ENCODE results near the gene IFRD1. TPM values are rescaled to one million over a fixed set of nuclear protein-coding genes. Genes with fewer than 3 reads are reported as not detected.
"Not testable (repeated sequence)": the region's sequence is repeated elsewhere in the genome, so short reads cannot be mapped to it uniquely, and the experiment has no call there.

IFRD1 gene
- total and polyA plus RNA-seq, 2 donors from 2014 or later, result 24.1 to 31.5 TPM

DNA sequence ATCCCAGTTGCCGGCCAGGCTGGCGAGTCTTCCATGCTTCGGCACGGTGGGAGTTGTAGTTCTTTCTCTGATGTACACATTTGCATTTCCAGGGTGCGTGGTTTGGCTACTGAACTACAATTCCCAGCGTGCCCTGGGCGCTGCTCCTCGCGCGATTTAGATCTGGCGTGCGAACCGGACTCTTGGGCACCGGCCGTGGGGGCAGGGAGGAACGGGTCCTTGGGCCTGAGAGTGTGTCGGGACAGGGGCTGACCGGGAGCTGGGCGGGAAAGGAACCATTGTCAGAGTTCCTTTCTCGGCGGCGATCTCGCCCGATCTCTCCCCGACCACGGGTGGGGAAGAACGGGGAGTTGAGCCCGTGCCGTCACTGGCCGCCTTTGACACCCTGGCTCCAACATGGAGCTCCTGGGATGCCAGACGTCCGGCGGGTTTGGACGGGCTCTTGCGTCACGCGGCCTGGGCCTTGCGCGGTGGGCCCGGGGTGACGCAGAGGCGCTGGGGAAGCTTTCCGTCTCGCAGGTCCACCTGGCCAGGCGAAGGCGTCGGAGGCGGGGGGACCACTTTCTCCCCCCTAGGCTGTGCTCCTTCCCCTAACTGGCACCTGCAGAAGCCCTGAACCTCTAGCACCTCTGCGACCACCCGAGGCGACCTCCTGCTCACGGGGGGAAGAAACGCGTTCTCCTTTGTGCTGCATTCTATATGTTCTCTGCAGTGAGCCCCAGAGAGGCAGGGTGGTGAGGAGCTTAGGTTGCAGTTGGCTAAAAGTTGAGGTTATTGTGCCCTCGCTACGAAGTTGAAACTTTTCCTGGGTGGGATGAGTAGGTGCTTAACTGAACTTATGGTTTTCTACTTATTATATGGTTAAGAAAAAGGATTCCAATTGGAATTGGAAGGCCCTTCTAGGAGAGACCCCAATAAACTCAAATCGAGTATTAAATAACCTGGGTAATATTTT lies 824 bp downstream of the IFRD1 start:
- Histone ChIP-seq H3K9me3 (ENCODE audit: control insufficient read depth in 2 of 3, insufficient read depth in 1 of 3, low read length in 3 of 3) (no peaks in the 10 kb centered on the region), H3K4me3 (ENCODE audit: low read length in 3 of 3) (peak overlapping the region; percentile 85 to 94 (median 91)), H3K27me3 (ENCODE audit: control insufficient read depth, insufficient read depth, low read length) (no peaks in the 10 kb centered on the region), H3K4me1 (ENCODE audit: control insufficient read depth in 2 of 3, insufficient read depth in 2 of 3, low read depth in 1 of 3, low read length in 3 of 3) (peaks cover 0 to 20% (median 0%) of the 10 kb centered on the region in 3 donors), H3K36me3 (ENCODE audit: control insufficient read depth in 2 of 3, insufficient read depth in 3 of 3, low read length in 3 of 3) (peaks cover 0 to 4% (median 0%) of the 10 kb centered on the region in 3 donors), H3K9ac (ENCODE audit: low read length in 3 of 3) (peak overlapping the region; percentile 84 to 99 (median 98)), H3K27ac (ENCODE audit: low read depth in 2 of 2, low read length in 2 of 2) (peak overlapping the region; percentile 99)
- no peak for TF ChIP-seq CTCF (IDR thresholded peaks at IDR 0.05; ENCODE audit: borderline replicate concordance, extremely low read depth, insufficient read depth)
- DNase-seq, result peak; percentile 97 to 99 (median 98)
- FAIRE-seq, result no peak
- intact Hi-C loops (cut with DNase I), result no loop called here

DNA sequence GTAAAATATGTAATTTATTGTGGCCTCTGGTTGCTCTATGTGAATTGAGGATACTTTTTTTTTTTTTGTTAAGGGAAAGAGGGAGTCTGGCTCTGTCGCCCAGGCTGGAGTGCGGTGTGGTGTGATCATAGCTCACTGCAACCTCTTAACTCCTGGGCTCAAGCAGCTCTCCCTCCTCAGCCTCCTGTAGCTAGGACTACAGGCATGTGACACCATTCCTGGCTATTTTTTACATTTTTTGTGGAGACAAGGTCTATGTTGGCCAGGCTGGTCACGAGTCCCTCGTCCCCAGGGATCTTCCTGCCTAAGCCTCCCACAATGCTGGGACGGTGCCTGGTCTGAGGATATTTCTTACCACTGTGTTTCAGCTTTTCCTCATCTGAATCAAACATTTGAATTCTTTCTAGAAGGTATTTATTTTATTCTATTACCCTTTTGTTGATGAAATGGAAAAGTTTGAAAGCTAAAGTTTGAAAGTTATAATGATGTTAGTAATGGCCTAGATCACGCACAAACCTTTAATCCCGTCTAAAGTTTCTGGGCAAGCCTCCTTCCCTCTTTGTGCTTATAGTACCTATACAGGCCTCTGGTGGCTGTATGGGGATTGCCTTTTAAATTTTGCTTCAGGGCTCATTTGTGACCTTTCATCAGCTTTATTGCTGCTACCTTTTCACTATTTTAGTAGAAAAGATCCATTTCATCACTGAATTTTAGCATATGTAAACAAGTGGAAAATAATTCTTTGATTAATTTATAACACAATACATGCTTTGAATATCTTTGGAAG lies 2.0 kb downstream of the IFRD1 start:
- FAIRE-seq, result no peak
- H3K4me1 ChIP-seq (ENCODE audit: control insufficient read depth in 2 of 3, insufficient read depth in 2 of 3, low read depth in 1 of 3, low read length in 3 of 3), result peaks cover 0 to 20% (median 0%) of the 10 kb centered on the region in 3 donors
- peaks cover 2 to 14% (median 5%) of the 10 kb centered on the region in 3 donors for H3K36me3 ChIP-seq (ENCODE audit: control insufficient read depth in 2 of 3, insufficient read depth in 3 of 3, low read length in 3 of 3)
- H3K4me3 ChIP-seq (ENCODE audit: low read length in 3 of 3), result peak overlapping the region; percentile 85 to 94 (median 91)
- no peak for TF ChIP-seq CTCF (IDR thresholded peaks at IDR 0.05; ENCODE audit: borderline replicate concordance, extremely low read depth, insufficient read depth)
- H3K9ac ChIP-seq (ENCODE audit: low read length in 3 of 3), result peak overlapping the region; percentile 7 to 98 (median 94)
- H3K27ac ChIP-seq (ENCODE audit: low read depth in 2 of 2, low read length in 2 of 2), result peak overlapping the region; percentile 99
- intact Hi-C loops (cut with DNase I), result no loop called here
- no peaks in the 10 kb centered on the region for H3K9me3 ChIP-seq (ENCODE audit: control insufficient read depth in 2 of 3, insufficient read depth in 1 of 3, low read length in 3 of 3)
- DNase-seq, result peak in 4 of 5 donors; percentile 31 to 65 (median 60)
- H3K27me3 ChIP-seq (ENCODE audit: control insufficient read depth, insufficient read depth, low read length), result no peaks in the 10 kb centered on the region

DNA sequence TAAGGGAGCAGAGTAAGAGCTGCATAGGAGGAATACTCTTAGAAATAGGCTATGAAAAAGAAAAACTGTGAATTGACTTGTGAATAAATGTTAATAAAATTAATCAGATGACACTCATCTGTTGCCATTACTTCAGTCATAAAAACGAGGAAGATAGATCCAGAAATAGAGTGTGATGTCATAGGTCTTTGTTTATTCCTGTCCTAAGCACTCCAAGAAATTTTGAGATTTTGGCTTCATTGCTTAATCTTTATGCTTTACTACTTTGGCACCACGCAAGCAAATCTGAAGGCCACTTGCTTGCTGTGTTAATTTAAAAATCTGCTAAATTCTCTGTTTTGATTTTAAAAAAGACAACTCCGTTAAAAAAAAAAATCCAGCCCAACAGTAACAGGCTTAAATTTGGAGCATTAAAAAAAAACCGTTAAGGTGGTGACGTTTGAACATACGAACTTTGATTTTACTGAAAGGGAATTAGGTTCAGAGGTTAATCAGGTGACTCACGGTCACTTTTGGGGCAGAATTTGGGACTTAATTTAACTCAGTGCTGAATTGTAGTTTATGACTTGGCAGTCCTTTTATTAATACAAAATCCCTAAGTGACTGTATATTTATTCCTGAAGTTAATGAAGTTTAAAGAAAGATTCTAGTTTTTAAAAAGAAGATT lies 3.4 kb downstream of the IFRD1 start:
- H3K4me3 ChIP-seq (ENCODE audit: low read length in 3 of 3), result peak overlapping the region in 2 of 3 donors; percentile 36 to 94
- FAIRE-seq, result no peak

GRCh38 chr7:112454191-112454590 lies 3.9 kb downstream of the IFRD1 start:
- H3K4me3 ChIP-seq (ENCODE audit: low read length in 3 of 3); H3K9me3 ChIP-seq (ENCODE audit: control insufficient read depth in 2 of 3, insufficient read depth in 1 of 3, low read length in 3 of 3); H3K27me3 ChIP-seq (ENCODE audit: control insufficient read depth, insufficient read depth, low read length); intact Hi-C loops (cut with DNase I); DNase-seq; FAIRE-seq: not testable (repeated sequence)
- H3K36me3 ChIP-seq (ENCODE audit: control insufficient read depth in 2 of 3, insufficient read depth in 3 of 3, low read length in 3 of 3), result peaks cover 4 to 25% (median 7%) of the 10 kb centered on the region in 3 donors
- H3K27ac ChIP-seq (ENCODE audit: low read depth in 2 of 2, low read length in 2 of 2), result peak overlapping the region in 1 of 2 donors; percentile 16
- peak overlapping the region in 1 of 3 donors; percentile 37 for H3K9ac ChIP-seq (ENCODE audit: low read length in 3 of 3)
- H3K4me1 ChIP-seq (ENCODE audit: control insufficient read depth in 2 of 3, insufficient read depth in 2 of 3, low read depth in 1 of 3, low read length in 3 of 3), result peaks cover 0 to 20% (median 0%) of the 10 kb centered on the region in 3 donors

More for the DNA sequence above, 3.4 kb downstream of the IFRD1 start:
- Histone ChIP-seq H3K4me1 (ENCODE audit: control insufficient read depth in 2 of 3, insufficient read depth in 2 of 3, low read depth in 1 of 3, low read length in 3 of 3) (peaks cover 0 to 20% (median 0%) of the 10 kb centered on the region in 3 donors), H3K9me3 (ENCODE audit: control insufficient read depth in 2 of 3, insufficient read depth in 1 of 3, low read length in 3 of 3) (no peaks in the 10 kb centered on the region), H3K27me3 (ENCODE audit: control insufficient read depth, insufficient read depth, low read length) (no peaks in the 10 kb centered on the region), H3K27ac (ENCODE audit: low read depth in 2 of 2, low read length in 2 of 2) (peak overlapping the region; percentile 26 to 99), H3K36me3 (ENCODE audit: control insufficient read depth in 2 of 3, insufficient read depth in 3 of 3, low read length in 3 of 3) (peaks cover 4 to 21% (median 7%) of the 10 kb centered on the region in 3 donors), H3K9ac (ENCODE audit: low read length in 3 of 3) (peak overlapping the region in 1 of 3 donors; percentile 37)
- no peak for TF ChIP-seq CTCF (IDR thresholded peaks at IDR 0.05; ENCODE audit: borderline replicate concordance, extremely low read depth, insufficient read depth)
- intact Hi-C loops (cut with DNase I), result no loop called here
- DNase-seq, result peak in 1 of 5 donors; percentile 8
